GM23338 (cell line): Measurements from ENCODE around the gene SH3RF2. TPM values are rescaled to one million over a fixed set of nuclear protein-coding genes. Genes with fewer than 3 reads are reported as not detected.

Experiments
- ATAC-seq: fragments of 200-7000 bp; cut with Tn5 transposase; 3 replicates; pipeline ENCODE4 v1.9.1; 2020
- DNase-seq: peaks from one replicate; pipeline ENCODE4 v3.0.0-alpha.2; 2015; ENCODE audit warnings: low spot score
- H2AFZ ChIP-seq: fragments of 200-600 bp; sonication (generic); 2 replicates; pipeline ENCODE4 v1.8.0; 2016; ENCODE audit warnings: antibody characterized with exemption, mild to moderate bottlenecking, moderate library complexity
- H3F3A ChIP-seq: fragments of 200-600 bp; sonication (generic); replicated peaks from 2 replicates; pipeline ENCODE4 v1.8.0; 2017; ENCODE audit warnings: antibody characterized with exemption, mixed run types, low read depth
- H3K27ac ChIP-seq: fragments of 200-600 bp; sonication (generic); 2 replicates; pipeline ENCODE4 v1.6.1; 2016; ENCODE audit warnings: low read depth
- H3K27me3 ChIP-seq: fragments of 200-600 bp; sonication (generic); 2 replicates; pipeline ENCODE4 v1.8.0; 2016; ENCODE audit warnings: mild to moderate bottlenecking, mixed run types, moderate library complexity; ENCODE audit not compliant: insufficient read depth
- H3K36me3 ChIP-seq: fragments of 200-600 bp; sonication (generic); 2 replicates; pipeline ENCODE4 v1.8.0; 2016; ENCODE audit warnings: mild to moderate bottlenecking; ENCODE audit not compliant: insufficient read depth
- H3K4me1 ChIP-seq: fragments of 200-600 bp; sonication (generic); 2 replicates; pipeline ENCODE4 v1.8.0; 2016; ENCODE audit warnings: mild to moderate bottlenecking, moderate library complexity; ENCODE audit not compliant: insufficient read depth
- H3K4me2 ChIP-seq: fragments of 200-600 bp; sonication (generic); 2 replicates; pipeline ENCODE4 v1.7.1; 2017; ENCODE audit warnings: mixed run types
- H3K4me3 ChIP-seq: fragments of 200-600 bp; sonication (generic); 2 replicates; pipeline ENCODE4 v1.6.1; 2016; ENCODE audit warnings: mixed run types
- H3K79me2 ChIP-seq: fragments of 200-600 bp; sonication (generic); replicated peaks from 2 replicates; pipeline ENCODE4 v1.8.0; 2017; ENCODE audit warnings: mild to moderate bottlenecking; ENCODE audit not compliant: insufficient read depth
- H3K9me2 ChIP-seq: fragments of 200-600 bp; sonication (generic); 2 replicates; pipeline ENCODE4 v1.8.0; 2017; ENCODE audit not compliant: insufficient read depth
- H4K20me1 ChIP-seq: fragments of 200-600 bp; sonication (generic); replicated peaks from 2 replicates; pipeline ENCODE4 v1.8.0; 2017; ENCODE audit warnings: mild to moderate bottlenecking; ENCODE audit not compliant: insufficient read depth
- H3K27ac Mint-ChIP-seq: 2 replicates; pipeline ENCODE4 v1.8.0; 2020; ENCODE audit warnings: inconsistent platforms, mild to moderate bottlenecking, moderate library complexity, mixed read lengths
- H3K27me3 Mint-ChIP-seq: 3 replicates; pipeline ENCODE4 v1.8.0; 2022; ENCODE audit warnings: low read depth, mild to moderate bottlenecking, moderate library complexity, mixed read lengths, inconsistent platforms; ENCODE audit not compliant: insufficient read depth, poor library complexity
- H3K36me3 Mint-ChIP-seq: 3 replicates; pipeline ENCODE4 v1.8.0; 2021; ENCODE audit warnings: low read depth, mild to moderate bottlenecking, inconsistent platforms, moderate library complexity, mixed read lengths
- H3K4me1 Mint-ChIP-seq: 3 replicates; pipeline ENCODE4 v1.8.0; 2020; ENCODE audit warnings: mild to moderate bottlenecking, inconsistent platforms, mixed read lengths
- H3K4me3 Mint-ChIP-seq: 3 replicates; pipeline ENCODE4 v1.8.0; 2021; ENCODE audit warnings: moderate library complexity, mild to moderate bottlenecking, inconsistent platforms, mixed read lengths
- H3K9me3 Mint-ChIP-seq: 3 replicates; pipeline ENCODE4 v1.8.0; 2020; ENCODE audit warnings: moderate library complexity, mild to moderate bottlenecking, inconsistent platforms, mixed read lengths
- CREB1 ChIP-seq: fragments of 250-450 bp; sonication (Bioruptor Pico); IDR thresholded peaks from 2 replicates; pipeline ENCODE4 v1.5.0; 2020; ENCODE audit warnings: low read depth, mild to moderate bottlenecking, moderate library complexity
- EZH2 ChIP-seq: fragments of 200-600 bp; sonication (generic); IDR thresholded peaks from one replicate; pipeline ENCODE4 v1.8.0; 2017; ENCODE audit warnings: antibody characterized with exemption, mild to moderate bottlenecking, low read depth; ENCODE audit not compliant: unreplicated experiment
- EZH2phosphoT487 ChIP-seq: fragments of 200-600 bp; sonication (generic); IDR thresholded peaks from one replicate; pipeline ENCODE4 v1.8.1; 2018; ENCODE audit warnings: antibody characterized with exemption; ENCODE audit not compliant: unreplicated experiment
- NANOG ChIP-seq: IDR thresholded peaks from 2 replicates; pipeline ENCODE4 v1.6.1; 2016; ENCODE audit warnings: antibody characterized with exemption, borderline replicate concordance
- STAT1 ChIP-seq: IDR thresholded peaks from one replicate; pipeline ENCODE4 v1.6.1; 2016; ENCODE audit warnings: antibody characterized with exemption; ENCODE audit not compliant: unreplicated experiment
- ZNF114 ChIP-seq: fragments of 250-450 bp; sonication (Bioruptor Pico); IDR thresholded peaks from 2 replicates; pipeline ENCODE4 v1.5.0; 2020; ENCODE audit warnings: mild to moderate bottlenecking, moderate library complexity
- ZNF331 ChIP-seq: fragments of 250-450 bp; sonication (Bioruptor Pico); IDR thresholded peaks from 2 replicates; pipeline ENCODE4 v1.5.0; 2020; ENCODE audit warnings: low read depth, mild to moderate bottlenecking, moderate library complexity
- polyA plus RNA-seq: library from polyadenylated mRNA; unstranded; fragments of >200 nt; fragmentation: Nextera tagmentation; extraction: Ambion mirVana; gene quantifications from 2 replicates; pipeline ENCODE4 v1.2.1, GENCODE V29; 2016
- total RNA-seq: library from RNA; depleted of rRNA; stranded (reverse); fragments of >200 nt; shearing (Covaris generic); gene quantifications from 2 replicates; pipeline ENCODE4 v1.2.3, GENCODE V29; 2014
- TF ChIP-seq, protein P1 (sequence below): IDR thresholded peaks from one replicate; pipeline ENCODE4 v1.6.1; 2018; ENCODE audit warnings: antibody characterized with exemption; ENCODE audit not compliant: unreplicated experiment
- TF ChIP-seq, protein P2 (sequence below), 2 experiments: fragments of 200-600 bp in 1 of 2; sonication (generic) in 1 of 2; conservative IDR thresholded peaks; 2 replicates each; pipeline versions ENCODE4 v1.5.1 to v1.6.1; 2016 to 2017; ENCODE audit warnings: antibody characterized with exemption in 2 of 2, low read depth in 2 of 2, mild to moderate bottlenecking in 2 of 2, moderate library complexity in 1 of 2
- TF ChIP-seq, protein P3 (sequence below): fragments of 250-450 bp; sonication (Bioruptor Pico); IDR thresholded peaks from 2 replicates; pipeline ENCODE4 v1.5.0; 2020; ENCODE audit warnings: mild to moderate bottlenecking, moderate library complexity

Gene SH3RF2
- total and polyA plus RNA-seq, 2 experiments from 2014 or later = 1.7 to 2.4 TPM

DNA sequence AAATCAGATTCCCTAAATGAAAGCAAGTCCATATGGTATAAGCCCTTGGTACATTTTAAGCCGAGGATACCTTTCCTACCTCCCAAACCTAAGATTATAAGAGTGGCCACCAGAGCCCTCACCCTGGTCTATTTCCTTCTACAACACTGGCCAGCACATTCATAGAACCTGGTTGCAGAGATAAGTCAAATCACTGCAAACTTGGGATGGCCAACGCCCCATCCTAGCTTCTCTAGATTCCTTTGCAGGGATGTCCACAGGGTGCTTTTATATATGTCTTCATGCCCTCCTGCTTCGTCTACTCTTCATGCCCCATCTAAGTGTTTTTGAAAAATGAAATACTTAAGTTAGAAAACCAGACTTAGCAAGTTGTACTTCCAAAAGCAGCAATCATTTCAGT is 41.8 kb downstream of the SH3RF2 start:
- H3K36me3 ChIP-seq = no peaks in the 10 kb centered on the region
- no peaks in the 10 kb centered on the region for H3K27me3 ChIP-seq
- H3K4me2 ChIP-seq = no peak overlapping the region
- TF ChIP-seq, protein P1, sequence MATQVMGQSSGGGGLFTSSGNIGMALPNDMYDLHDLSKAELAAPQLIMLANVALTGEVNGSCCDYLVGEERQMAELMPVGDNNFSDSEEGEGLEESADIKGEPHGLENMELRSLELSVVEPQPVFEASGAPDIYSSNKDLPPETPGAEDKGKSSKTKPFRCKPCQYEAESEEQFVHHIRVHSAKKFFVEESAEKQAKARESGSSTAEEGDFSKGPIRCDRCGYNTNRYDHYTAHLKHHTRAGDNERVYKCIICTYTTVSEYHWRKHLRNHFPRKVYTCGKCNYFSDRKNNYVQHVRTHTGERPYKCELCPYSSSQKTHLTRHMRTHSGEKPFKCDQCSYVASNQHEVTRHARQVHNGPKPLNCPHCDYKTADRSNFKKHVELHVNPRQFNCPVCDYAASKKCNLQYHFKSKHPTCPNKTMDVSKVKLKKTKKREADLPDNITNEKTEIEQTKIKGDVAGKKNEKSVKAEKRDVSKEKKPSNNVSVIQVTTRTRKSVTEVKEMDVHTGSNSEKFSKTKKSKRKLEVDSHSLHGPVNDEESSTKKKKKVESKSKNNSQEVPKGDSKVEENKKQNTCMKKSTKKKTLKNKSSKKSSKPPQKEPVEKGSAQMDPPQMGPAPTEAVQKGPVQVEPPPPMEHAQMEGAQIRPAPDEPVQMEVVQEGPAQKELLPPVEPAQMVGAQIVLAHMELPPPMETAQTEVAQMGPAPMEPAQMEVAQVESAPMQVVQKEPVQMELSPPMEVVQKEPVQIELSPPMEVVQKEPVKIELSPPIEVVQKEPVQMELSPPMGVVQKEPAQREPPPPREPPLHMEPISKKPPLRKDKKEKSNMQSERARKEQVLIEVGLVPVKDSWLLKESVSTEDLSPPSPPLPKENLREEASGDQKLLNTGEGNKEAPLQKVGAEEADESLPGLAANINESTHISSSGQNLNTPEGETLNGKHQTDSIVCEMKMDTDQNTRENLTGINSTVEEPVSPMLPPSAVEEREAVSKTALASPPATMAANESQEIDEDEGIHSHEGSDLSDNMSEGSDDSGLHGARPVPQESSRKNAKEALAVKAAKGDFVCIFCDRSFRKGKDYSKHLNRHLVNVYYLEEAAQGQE = no peak
- TF ChIP-seq NANOG (no peak), STAT1 (no peak), ZNF114 (CRISPR knock-in tag) (no peak), EZH2 (no peak)
- no peak overlapping the region for H3K27ac ChIP-seq
- Mint-ChIP-seq H3K27ac (no peak overlapping the region), H3K4me3 (no peak overlapping the region), H3K27me3 (no peaks in the 10 kb centered on the region), H3K4me1 (peaks cover 11% of the 10 kb centered on the region; the same call in 2 of the 3 replicates), H3K9me3 (no peaks in the 10 kb centered on the region), H3K36me3 (no peaks in the 10 kb centered on the region)
- no peak for DNase-seq
- H3K4me1 ChIP-seq = no peaks in the 10 kb centered on the region; the same call in 1 of the 2 replicates
- H4K20me1 ChIP-seq = no peaks in the 10 kb centered on the region
- no peaks in the 10 kb centered on the region for H3F3A ChIP-seq
- no peak overlapping the region for H3K4me3 ChIP-seq
- H2AFZ ChIP-seq = no peak overlapping the region
- no peaks in the 10 kb centered on the region; the same call in 1 of the 2 replicates for H3K9me2 ChIP-seq
- ATAC-seq = no peak
- H3K79me2 ChIP-seq = no peaks in the 10 kb centered on the region

DNA sequence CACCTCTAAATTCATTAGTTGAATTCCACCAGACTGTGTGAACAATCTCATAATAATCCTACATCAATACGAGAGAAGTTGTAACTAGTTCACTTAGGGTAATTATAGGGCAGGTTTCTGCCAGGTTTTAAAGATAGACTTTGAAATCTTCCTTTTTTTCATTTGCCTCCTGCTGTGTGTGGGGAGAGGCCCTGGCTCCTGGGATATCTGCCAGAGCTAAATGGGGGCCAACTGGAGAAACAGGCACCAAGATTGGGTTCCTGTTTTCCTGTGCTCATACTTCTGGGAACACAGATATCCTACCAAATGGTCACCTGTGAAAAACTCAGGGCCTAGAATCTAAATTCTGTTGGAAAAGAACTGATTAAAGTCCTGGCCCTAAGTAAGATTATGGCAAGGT is 42.3 kb downstream of the SH3RF2 start:
- Histone ChIP-seq H3K9me2 (no peaks in the 10 kb centered on the region; the same call in 1 of the 2 replicates), H2AFZ (no peak overlapping the region), H4K20me1 (no peaks in the 10 kb centered on the region), H3K4me1 (no peaks in the 10 kb centered on the region; the same call in 1 of the 2 replicates), H3K4me3 (no peak overlapping the region), H3K79me2 (no peaks in the 10 kb centered on the region), H3K36me3 (no peaks in the 10 kb centered on the region), H3K27me3 (no peaks in the 10 kb centered on the region), H3K4me2 (no peak overlapping the region), H3K27ac (no peak overlapping the region), H3F3A (no peaks in the 10 kb centered on the region)
- no peaks in the 10 kb centered on the region for H3K36me3 Mint-ChIP-seq
- no peak overlapping the region for H3K27ac Mint-ChIP-seq
- no peak overlapping the region for H3K4me3 Mint-ChIP-seq
- DNase-seq (no peak), ATAC-seq (no peak)
- H3K9me3 Mint-ChIP-seq = no peaks in the 10 kb centered on the region
- peaks cover 11% of the 10 kb centered on the region; the same call in 2 of the 3 replicates for H3K4me1 Mint-ChIP-seq
- H3K27me3 Mint-ChIP-seq = no peaks in the 10 kb centered on the region
- TF ChIP-seq ZNF114 (CRISPR knock-in tag) (no peak), EZH2 (no peak), CREB1 (CRISPR knock-in tag) (no peak), ZNF331 (no peak), NANOG (no peak), EZH2phosphoT487 (no peak)
- TF ChIP-seq, protein P2, sequence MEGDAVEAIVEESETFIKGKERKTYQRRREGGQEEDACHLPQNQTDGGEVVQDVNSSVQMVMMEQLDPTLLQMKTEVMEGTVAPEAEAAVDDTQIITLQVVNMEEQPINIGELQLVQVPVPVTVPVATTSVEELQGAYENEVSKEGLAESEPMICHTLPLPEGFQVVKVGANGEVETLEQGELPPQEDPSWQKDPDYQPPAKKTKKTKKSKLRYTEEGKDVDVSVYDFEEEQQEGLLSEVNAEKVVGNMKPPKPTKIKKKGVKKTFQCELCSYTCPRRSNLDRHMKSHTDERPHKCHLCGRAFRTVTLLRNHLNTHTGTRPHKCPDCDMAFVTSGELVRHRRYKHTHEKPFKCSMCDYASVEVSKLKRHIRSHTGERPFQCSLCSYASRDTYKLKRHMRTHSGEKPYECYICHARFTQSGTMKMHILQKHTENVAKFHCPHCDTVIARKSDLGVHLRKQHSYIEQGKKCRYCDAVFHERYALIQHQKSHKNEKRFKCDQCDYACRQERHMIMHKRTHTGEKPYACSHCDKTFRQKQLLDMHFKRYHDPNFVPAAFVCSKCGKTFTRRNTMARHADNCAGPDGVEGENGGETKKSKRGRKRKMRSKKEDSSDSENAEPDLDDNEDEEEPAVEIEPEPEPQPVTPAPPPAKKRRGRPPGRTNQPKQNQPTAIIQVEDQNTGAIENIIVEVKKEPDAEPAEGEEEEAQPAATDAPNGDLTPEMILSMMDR (conservative IDR thresholded peaks at IDR 0.05; ENCODE audit: low read depth in 2 of 2) = no peak
- TF ChIP-seq, protein P3, sequence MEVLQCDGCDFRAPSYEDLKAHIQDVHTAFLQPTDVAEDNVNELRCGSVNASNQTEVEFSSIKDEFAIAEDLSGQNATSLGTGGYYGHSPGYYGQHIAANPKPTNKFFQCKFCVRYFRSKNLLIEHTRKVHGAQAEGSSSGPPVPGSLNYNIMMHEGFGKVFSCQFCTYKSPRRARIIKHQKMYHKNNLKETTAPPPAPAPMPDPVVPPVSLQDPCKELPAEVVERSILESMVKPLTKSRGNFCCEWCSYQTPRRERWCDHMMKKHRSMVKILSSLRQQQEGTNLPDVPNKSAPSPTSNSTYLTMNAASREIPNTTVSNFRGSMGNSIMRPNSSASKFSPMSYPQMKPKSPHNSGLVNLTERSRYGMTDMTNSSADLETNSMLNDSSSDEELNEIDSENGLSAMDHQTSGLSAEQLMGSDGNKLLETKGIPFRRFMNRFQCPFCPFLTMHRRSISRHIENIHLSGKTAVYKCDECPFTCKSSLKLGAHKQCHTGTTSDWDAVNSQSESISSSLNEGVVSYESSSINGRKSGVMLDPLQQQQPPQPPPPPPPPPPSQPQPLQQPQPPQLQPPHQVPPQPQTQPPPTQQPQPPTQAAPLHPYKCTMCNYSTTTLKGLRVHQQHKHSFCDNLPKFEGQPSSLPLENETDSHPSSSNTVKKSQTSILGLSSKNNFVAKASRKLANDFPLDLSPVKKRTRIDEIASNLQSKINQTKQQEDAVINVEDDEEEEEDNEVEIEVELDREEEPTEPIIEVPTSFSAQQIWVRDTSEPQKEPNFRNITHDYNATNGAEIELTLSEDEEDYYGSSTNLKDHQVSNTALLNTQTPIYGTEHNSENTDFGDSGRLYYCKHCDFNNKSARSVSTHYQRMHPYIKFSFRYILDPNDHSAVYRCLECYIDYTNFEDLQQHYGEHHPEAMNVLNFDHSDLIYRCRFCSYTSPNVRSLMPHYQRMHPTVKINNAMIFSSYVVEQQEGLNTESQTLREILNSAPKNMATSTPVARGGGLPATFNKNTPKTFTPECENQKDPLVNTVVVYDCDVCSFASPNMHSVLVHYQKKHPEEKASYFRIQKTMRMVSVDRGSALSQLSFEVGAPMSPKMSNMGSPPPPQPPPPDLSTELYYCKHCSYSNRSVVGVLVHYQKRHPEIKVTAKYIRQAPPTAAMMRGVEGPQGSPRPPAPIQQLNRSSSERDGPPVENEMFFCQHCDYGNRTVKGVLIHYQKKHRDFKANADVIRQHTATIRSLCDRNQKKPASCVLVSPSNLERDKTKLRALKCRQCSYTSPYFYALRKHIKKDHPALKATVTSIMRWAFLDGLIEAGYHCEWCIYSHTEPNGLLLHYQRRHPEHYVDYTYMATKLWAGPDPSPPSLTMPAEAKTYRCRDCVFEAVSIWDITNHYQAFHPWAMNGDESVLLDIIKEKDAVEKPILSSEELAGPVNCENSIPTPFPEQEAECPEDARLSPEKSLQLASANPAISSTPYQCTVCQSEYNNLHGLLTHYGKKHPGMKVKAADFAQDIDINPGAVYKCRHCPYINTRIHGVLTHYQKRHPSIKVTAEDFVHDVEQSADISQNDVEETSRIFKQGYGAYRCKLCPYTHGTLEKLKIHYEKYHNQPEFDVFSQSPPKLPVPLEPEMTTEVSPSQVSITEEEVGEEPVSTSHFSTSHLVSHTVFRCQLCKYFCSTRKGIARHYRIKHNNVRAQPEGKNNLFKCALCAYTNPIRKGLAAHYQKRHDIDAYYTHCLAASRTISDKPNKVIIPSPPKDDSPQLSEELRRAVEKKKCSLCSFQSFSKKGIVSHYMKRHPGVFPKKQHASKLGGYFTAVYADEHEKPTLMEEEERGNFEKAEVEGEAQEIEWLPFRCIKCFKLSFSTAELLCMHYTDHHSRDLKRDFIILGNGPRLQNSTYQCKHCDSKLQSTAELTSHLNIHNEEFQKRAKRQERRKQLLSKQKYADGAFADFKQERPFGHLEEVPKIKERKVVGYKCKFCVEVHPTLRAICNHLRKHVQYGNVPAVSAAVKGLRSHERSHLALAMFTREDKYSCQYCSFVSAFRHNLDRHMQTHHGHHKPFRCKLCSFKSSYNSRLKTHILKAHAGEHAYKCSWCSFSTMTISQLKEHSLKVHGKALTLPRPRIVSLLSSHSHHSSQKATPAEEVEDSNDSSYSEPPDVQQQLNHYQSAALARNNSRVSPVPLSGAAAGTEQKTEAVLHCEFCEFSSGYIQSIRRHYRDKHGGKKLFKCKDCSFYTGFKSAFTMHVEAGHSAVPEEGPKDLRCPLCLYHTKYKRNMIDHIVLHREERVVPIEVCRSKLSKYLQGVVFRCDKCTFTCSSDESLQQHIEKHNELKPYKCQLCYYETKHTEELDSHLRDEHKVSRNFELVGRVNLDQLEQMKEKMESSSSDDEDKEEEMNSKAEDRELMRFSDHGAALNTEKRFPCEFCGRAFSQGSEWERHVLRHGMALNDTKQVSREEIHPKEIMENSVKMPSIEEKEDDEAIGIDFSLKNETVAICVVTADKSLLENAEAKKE (CRISPR knock-in tag) = no peak
